MM.1S (cell line): ENCODE measurements around the gene PREX1.

ENCODE experiments used
- DNase-seq: peaks from one replicate; pipeline ENCODE4 v3.0.0-alpha.2; 2015
- H2AFZ ChIP-seq: fragments of 300-600 bp; sonication (generic); 2 replicates; pipeline ENCODE4 v1.6.0; 2016; ENCODE audit warnings: antibody characterized with exemption, low read length
- H3F3A ChIP-seq: fragments of 300-600 bp; sonication (generic); 2 replicates; pipeline ENCODE4 v1.6.1; 2016; ENCODE audit warnings: mild to moderate bottlenecking, antibody characterized with exemption, low read length, moderate library complexity, mixed read lengths; ENCODE audit not compliant: insufficient read depth
- H3K27ac ChIP-seq: fragments of 300-600 bp; sonication (generic); 2 replicates; pipeline ENCODE4 v1.5.1; 2016; ENCODE audit warnings: mild to moderate bottlenecking, low read length
- H3K27me3 ChIP-seq: fragments of 300-600 bp; sonication (generic); replicated peaks from 2 replicates; pipeline ENCODE4 v1.6.0; 2016; ENCODE audit warnings: low read length; ENCODE audit not compliant: insufficient read depth
- H3K36me3 ChIP-seq: fragments of 300-600 bp; sonication (generic); replicated peaks from 2 replicates; pipeline ENCODE4 v1.6.1; 2016; ENCODE audit warnings: mild to moderate bottlenecking, low read length, mixed read lengths; ENCODE audit not compliant: insufficient read depth
- H3K4me1 ChIP-seq: fragments of 300-600 bp; sonication (generic); 2 replicates; pipeline ENCODE4 v1.6.1; 2016; ENCODE audit warnings: low read length, mixed read lengths
- H3K4me2 ChIP-seq: fragments of 300-600 bp; sonication (generic); 2 replicates; pipeline ENCODE4 v1.6.0; 2016; ENCODE audit warnings: low read depth, low read length
- H3K4me3 ChIP-seq: fragments of 300-600 bp; sonication (generic); 2 replicates; pipeline ENCODE4 v1.5.1; 2016; ENCODE audit warnings: low read length, mixed read lengths
- H3K79me2 ChIP-seq: fragments of 300-600 bp; sonication (generic); 2 replicates; pipeline ENCODE4 v1.6.1; 2016; ENCODE audit warnings: mixed run types, low read length, mixed read lengths
- H3K9ac ChIP-seq: fragments of 300-600 bp; sonication (generic); 2 replicates; pipeline ENCODE4 v1.6.1; 2016; ENCODE audit warnings: low read length, mixed read lengths
- H3K9me2 ChIP-seq: fragments of 300-600 bp; sonication (generic); replicated peaks from 2 replicates; pipeline ENCODE4 v1.6.1; 2016; ENCODE audit warnings: mild to moderate bottlenecking, low read length, mixed read lengths; ENCODE audit not compliant: insufficient read depth
- H3K9me3 ChIP-seq: fragments of 300-600 bp; sonication (generic); replicated peaks from 2 replicates; pipeline ENCODE4 v1.6.1; 2016; ENCODE audit warnings: mild to moderate bottlenecking, low read length, mixed read lengths; ENCODE audit not compliant: insufficient read depth
- H4K20me1 ChIP-seq: fragments of 300-600 bp; sonication (generic); 2 replicates; pipeline ENCODE4 v1.6.1; 2016; ENCODE audit warnings: mild to moderate bottlenecking, low read length, moderate library complexity, mixed read lengths; ENCODE audit not compliant: insufficient read depth
- EZH2 ChIP-seq: fragments of 300-600 bp; sonication (generic); optimal IDR thresholded peaks from 2 replicates; pipeline ENCODE3; 2017; ENCODE audit warnings: low read depth, mild to moderate bottlenecking, antibody characterized with exemption, low read length, mixed read lengths
- EZH2phosphoT487 ChIP-seq: fragments of 300-600 bp; sonication (generic); IDR thresholded peaks from 2 replicates; pipeline ENCODE4 v1.6.1; 2018; ENCODE audit warnings: antibody characterized with exemption, low read length
- TF ChIP-seq, protein P1 (sequence below): fragments of 300-600 bp; sonication (generic); IDR thresholded peaks from 2 replicates; pipeline ENCODE4 v1.5.1; 2016; ENCODE audit warnings: antibody characterized with exemption, low read length, mixed read lengths

The PREX1 gene

DNA sequence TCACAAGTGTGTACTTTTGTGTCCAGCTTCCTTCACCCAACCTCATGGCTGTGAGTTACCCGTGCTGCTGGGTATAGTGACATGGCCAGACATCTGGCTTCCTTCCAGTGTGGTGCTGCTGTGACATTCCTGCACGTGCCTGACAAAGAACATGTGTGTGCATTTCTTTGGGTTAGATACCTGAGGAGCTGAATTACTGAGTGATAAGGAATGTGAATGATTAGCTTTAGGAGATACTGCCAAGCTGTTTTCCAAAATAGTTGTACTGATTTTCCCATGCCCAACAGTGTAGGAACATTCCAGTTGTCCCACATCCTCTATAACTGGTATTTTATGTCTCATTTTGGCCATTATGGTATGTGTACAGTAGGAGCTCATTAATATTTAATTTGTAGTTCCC, 132.5 kb downstream of the PREX1 start:
- no peaks in the 10 kb centered on the region for H3K4me1 ChIP-seq
- H3K36me3 ChIP-seq = no peaks in the 10 kb centered on the region
- no peak overlapping the region for H2AFZ ChIP-seq
- H3K4me2 ChIP-seq = no peak overlapping the region
- no peaks in the 10 kb centered on the region for H3K9me2 ChIP-seq
- no peaks in the 10 kb centered on the region for H3K79me2 ChIP-seq
- no peak for TF ChIP-seq EZH2
- TF ChIP-seq, protein P1, sequence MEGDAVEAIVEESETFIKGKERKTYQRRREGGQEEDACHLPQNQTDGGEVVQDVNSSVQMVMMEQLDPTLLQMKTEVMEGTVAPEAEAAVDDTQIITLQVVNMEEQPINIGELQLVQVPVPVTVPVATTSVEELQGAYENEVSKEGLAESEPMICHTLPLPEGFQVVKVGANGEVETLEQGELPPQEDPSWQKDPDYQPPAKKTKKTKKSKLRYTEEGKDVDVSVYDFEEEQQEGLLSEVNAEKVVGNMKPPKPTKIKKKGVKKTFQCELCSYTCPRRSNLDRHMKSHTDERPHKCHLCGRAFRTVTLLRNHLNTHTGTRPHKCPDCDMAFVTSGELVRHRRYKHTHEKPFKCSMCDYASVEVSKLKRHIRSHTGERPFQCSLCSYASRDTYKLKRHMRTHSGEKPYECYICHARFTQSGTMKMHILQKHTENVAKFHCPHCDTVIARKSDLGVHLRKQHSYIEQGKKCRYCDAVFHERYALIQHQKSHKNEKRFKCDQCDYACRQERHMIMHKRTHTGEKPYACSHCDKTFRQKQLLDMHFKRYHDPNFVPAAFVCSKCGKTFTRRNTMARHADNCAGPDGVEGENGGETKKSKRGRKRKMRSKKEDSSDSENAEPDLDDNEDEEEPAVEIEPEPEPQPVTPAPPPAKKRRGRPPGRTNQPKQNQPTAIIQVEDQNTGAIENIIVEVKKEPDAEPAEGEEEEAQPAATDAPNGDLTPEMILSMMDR = no peak
- no peak for TF ChIP-seq EZH2phosphoT487
- H3F3A ChIP-seq = no peaks in the 10 kb centered on the region
- no peak overlapping the region for H3K27ac ChIP-seq
- no peaks in the 10 kb centered on the region for H4K20me1 ChIP-seq
- H3K9me3 ChIP-seq = no peaks in the 10 kb centered on the region
- DNase-seq = no peak
- H3K27me3 ChIP-seq = no peaks in the 10 kb centered on the region
- H3K9ac ChIP-seq = no peak overlapping the region
- H3K4me3 ChIP-seq = no peak overlapping the region

DNA sequence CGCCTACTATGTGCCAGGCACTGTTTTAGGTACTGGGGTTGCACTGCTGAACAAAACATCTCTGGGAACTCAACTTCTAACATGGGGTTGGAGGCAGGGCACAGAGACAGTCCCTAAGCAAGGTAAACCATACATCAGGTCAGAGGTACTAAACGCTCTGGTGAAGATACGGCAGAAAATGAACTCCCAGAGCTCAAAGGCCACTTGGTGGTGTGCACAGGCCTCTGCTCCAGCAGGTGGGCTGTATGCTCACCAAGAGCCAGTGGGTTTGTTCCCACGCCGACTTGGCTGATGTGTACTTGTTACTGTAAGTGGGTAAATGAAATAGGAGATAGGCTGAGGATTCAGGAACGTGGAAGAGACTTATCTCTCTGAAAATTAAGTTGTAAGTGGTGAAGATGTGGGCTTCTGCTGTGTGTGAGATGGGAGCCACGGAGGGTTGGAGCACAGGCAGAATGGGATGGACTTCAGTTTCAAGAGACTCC, 133.4 kb downstream of the PREX1 start:
- Histone ChIP-seq H3K4me1 (no peaks in the 10 kb centered on the region), H3K4me2 (no peak overlapping the region), H3F3A (no peaks in the 10 kb centered on the region), H3K9me2 (no peaks in the 10 kb centered on the region), H3K27ac (no peak overlapping the region), H4K20me1 (no peaks in the 10 kb centered on the region), H3K4me3 (no peak overlapping the region), H2AFZ (no peak overlapping the region), H3K36me3 (no peaks in the 10 kb centered on the region), H3K27me3 (no peaks in the 10 kb centered on the region), H3K79me2 (no peaks in the 10 kb centered on the region), H3K9me3 (no peaks in the 10 kb centered on the region), H3K9ac (no peak overlapping the region)
- TF ChIP-seq EZH2 (no peak), EZH2phosphoT487 (no peak)
- TF ChIP-seq, protein P1 = no peak
- DNase-seq = no peak

DNA sequence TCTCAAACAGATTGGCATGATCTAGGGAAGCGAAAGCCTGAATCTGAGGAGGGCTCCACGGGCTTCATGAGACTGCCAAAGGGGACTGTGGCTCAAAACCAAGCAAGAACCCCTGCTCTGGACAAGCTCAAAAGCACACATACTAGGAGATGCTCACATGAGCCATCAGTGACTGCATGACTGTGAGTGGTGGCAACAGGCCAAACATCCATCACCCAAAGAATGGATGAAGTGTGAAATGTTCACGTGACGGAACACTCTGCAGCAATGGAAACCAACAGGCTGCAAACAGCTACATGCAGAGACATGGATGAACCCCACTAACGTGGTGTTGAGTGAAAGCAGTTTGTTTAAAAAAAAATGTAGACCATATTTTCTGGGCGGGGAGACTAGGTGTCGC, 136.3 kb downstream of the PREX1 start:
- no peak for DNase-seq
- Histone ChIP-seq H3K4me3 (no peak overlapping the region), H4K20me1 (no peaks in the 10 kb centered on the region), H3K36me3 (no peaks in the 10 kb centered on the region), H3K9me2 (no peaks in the 10 kb centered on the region), H3K9me3 (no peaks in the 10 kb centered on the region), H3K27me3 (no peaks in the 10 kb centered on the region), H3F3A (no peaks in the 10 kb centered on the region), H2AFZ (no peak overlapping the region), H3K4me2 (no peak overlapping the region), H3K27ac (no peak overlapping the region), H3K79me2 (no peaks in the 10 kb centered on the region), H3K9ac (no peak overlapping the region), H3K4me1 (no peaks in the 10 kb centered on the region)
- no peak for TF ChIP-seq EZH2
- TF ChIP-seq, protein P1 = no peak
- TF ChIP-seq EZH2phosphoT487 = no peak
